Esophagus mucosa (tissue), 1 donor: ENCODE measurements around the gene RNF213. TPM values are rescaled to one million over a fixed set of nuclear protein-coding genes. Genes with fewer than 3 reads are reported as not detected.
"Not testable (repeated sequence)": the region's sequence is repeated elsewhere in the genome, so short reads cannot be mapped to it uniquely, and the experiment has no call there.

Source experiments
- ATAC-seq: fragments of 200-7000 bp; cut with Tn5 transposase; one replicate; pipeline ENCODE4 v1.9.1; 2020
- total RNA-seq: library from RNA; stranded (reverse); gene quantifications from one replicate; pipeline ENCODE4 v1.2.4, GENCODE V29; 2023
- donor health status: DM: yes; HTN: yes; CAD: no.

The RNF213 gene
- total RNA-seq, 1 donor from 2014 or later = 59.9 TPM

GRCh38 chr17:80322864-80323263 is 62.2 kb downstream of the RNF213 start:
- ATAC-seq = no peak

GRCh38 chr17:80323982-80324381 is 63.3 kb downstream of the RNF213 start:
- no peak for ATAC-seq

DNA sequence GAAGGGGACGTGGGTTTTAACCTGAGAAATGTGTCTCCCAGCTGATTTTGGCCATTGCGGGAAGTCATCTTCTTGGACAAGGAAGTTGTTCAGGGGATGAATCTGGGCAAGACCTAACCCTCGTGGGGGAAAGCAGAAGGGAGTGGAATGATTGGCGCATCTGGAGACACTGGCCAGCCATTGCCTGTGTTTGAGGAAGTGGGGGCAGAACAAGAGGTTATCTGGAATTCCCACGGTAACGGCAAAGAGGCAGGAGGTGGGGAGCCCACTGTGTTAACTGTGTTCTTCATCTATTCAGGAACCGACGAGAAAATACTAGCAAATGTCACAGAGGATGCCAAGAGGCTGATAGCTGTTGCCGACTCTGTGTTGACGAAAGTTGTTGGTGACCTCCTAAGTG is 66.9 kb downstream of the RNF213 start:
- no peak for ATAC-seq

DNA sequence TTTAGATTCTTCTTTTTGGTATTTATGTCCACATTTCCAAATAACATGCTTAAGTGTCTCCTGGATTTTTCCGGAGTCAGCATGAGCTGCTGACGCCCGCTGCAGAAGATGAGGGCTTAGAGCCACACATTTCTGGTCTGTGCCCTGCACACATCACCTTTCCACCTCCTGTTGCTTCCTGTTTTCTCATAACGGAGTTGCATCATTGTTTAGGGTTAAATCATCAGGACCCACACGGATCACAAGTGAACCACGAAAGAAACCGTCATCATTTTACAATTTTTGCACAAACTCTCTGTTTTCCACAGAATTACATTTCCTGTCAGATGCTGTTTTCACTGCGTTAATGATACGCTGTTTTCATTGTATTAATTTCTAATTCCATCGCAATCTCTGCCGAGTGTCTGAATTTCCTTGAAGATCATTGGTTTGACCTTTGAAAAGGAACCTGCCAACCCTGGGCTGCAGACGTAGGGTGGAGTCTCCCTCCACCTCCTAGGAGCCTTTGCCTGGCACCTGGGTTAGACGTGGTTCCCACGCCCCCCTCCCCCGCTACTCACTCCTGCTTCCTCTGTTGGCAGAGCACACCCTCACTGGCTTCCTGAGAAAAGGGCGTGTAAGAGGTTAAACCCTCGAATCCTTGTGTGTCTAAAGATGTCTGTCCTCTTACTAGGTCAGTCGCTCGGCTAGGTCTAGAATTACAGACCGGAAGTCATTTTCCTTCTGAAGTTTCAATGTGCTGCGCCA is 68.2 kb downstream of the RNF213 start:
- ATAC-seq = no peak

DNA sequence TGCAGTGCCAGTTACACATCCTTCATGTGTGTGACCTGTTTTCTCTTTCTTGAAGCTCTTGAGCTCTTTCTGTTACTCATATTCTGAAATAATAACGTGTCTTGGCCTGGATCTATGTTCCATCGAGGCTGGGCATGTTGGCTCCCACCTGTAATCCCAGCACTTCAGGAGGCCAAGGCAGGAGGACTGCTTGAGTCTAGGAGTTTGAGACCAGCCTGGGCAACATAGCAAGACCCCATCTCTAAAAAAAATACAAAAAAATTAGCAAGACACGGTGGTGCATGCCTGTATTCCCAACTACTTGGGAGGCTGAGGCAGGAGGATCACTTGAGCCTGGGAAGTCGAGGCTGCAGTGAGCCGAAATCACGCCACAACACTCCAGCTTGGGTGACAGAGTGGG is 68.8 kb downstream of the RNF213 start:
- not testable (repeated sequence) for ATAC-seq

DNA sequence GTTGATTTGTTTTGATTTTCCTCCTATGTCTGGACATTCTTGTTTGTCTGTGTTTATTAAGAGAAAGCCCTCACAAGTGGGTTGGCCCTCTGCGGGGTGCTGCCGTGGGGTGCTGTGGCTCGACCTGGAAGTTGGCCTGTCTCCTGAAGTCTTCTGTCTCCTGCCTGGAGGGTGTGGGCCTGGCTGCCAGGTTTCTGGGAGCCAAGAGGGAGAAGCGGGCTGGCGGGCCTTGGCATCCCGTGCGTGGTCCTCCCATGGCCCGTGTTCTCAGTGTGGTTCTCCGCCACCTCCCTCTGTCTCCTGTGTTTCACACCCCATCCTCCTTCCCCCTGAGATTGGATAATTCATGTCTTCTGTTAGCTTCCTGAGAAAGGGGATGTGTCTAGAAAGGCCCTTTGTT is 69.6 kb downstream of the RNF213 start:
- ATAC-seq = no peak

DNA sequence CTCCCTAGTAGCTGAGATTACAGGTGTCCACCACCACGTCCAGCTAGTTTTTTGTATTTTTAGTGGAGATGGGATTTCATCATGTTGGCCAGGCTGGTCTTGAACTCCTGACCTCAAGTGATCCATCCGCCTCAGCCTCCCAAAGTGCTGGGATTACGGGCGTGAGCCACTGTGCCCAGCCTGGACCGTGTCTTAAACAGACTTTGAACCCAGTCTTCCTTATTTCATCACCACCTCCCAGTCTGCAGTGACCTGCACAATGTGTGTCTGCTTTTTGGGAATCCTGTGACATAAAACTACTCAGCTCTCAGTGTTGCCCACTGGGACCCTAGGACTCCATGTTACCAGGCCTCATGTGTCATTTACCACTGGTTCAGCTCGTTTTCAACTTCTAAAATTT is 70.3 kb downstream of the RNF213 start:
- not testable (repeated sequence) for ATAC-seq

GRCh38 chr17:80331820-80332219 is 71.2 kb downstream of the RNF213 start:
- no peak for ATAC-seq

DNA sequence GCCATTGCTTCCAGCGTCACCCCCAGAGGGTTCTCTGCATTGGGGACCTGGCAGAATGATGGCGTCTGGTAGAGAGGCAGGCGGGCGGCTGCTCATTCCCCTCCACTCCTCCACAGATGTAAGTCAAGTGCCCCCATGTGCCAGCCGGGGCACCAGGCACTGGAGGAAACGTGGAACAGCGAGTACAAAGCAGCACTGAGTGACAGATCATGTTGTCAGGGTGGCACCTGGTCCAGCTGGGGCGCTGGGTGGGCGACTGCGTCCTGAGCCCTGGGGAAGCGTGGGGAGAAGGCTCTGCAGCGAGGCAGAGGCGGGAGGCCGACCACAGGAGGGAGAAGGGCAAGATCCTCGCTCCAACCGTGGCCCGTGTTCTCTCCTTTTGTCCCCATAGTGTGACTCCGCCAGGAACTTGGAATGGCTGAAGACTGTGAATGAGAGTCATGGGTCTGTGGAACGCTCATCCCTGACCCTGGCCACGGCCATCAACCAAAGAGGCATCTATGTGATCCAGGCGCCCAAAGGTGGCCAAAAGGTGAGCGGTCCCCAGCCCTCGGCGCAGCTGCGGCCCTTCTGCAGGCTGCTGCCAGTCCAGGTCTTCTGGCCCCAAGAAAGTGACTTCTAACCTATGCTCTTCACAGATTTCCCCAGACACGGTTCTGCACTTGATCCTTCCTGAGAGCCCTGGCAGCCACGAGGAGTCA is 76.7 kb downstream of the RNF213 start:
- no peak for ATAC-seq

- no peak for ATAC-seq
These were observed 78.5 kb downstream of the RNF213 start for GRCh38 chr17:80339118-80339517.

DNA sequence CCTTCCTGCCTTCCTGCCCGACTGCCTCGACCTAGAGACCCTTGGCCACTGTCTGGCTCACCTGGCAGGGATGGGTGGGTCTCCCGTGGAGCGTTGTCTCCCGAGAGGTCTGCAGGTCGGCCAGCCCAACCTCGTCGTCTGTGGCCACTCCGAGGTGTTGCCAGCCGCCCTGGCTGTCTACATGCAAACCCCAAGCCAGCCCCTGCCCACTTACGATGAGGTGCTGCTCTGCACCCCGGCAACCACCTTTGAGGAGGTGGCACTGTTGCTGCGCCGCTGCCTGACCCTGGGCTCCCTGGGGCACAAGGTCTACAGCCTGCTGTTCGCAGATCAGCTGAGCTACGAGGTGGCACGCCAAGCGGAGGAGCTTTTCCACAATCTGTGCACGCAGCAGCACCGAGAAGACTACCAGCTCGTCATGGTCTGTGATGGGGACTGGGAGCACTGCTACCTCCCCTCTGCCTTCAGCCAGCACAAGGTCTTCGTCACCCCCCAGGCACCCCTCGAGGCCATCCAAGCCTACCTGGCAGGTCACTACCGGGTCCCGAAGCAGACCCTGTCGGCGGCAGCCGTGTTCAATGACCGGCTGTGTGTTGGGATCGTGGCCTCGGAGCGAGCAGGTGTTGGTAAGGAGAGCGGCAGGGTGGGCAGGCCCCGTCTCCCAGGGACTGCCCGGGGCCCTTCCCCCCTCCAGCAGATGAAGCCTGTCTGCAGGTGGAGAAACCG is 79.2 kb downstream of the RNF213 start:
- no peak for ATAC-seq

- ATAC-seq = no peak
These were observed 84.7 kb downstream of the RNF213 start for GRCh38 chr17:80345321-80345720.

GRCh38 chr17:80345841-80346497 is 85.3 kb downstream of the RNF213 start:
- no peak for ATAC-seq

- no peak for ATAC-seq
These were observed 86.0 kb downstream of the RNF213 start for GRCh38 chr17:80346498-80347275.

- ATAC-seq = no peak
These were observed 86.9 kb downstream of the RNF213 start for GRCh38 chr17:80347536-80347935.

GRCh38 chr17:80347948-80348351 is 87.3 kb downstream of the RNF213 start:
- ATAC-seq = no peak

DNA sequence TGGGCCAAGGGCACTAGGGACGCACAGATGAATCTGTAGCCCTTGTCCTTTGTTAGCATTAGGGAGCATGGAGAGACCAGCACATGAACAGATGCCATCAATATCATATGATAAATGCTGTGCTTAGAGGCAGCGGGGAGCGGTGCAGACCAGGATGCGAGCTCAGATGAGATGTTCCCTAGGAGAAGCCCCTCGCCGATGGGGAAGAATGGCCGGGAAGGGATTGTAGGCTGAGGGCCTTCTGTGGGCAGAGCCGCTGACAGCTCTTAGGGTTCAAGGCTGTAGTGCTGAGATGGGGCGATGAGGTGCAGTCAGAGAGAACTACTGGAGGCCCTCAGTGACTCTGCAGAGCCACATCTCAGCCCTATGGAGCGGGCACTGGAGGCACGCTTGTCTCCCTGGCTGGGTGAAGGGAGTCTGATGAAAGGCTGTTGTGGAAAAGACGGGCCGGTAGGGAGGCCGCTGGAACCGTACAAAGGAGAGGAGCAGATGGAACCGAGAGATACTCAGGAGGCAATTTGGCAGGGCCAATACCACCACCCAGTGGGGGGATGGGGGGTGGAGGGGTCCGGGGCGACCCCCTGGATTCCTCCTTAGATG is 88.0 kb downstream of the RNF213 start:
- no peak for ATAC-seq

- ATAC-seq = no peak
These were observed 88.5 kb downstream of the RNF213 start for GRCh38 chr17:80349151-80349651.

- no peak for ATAC-seq
These were observed 89.1 kb downstream of the RNF213 start for GRCh38 chr17:80349751-80350150.

- ATAC-seq = no peak
These were observed 91.7 kb downstream of the RNF213 start for GRCh38 chr17:80352216-80352895.
